Testis (tissue), 2 donors: Measurements from ENCODE around the gene ACOX3.

Experiments
- POLR2A ChIP-seq: fragments of 450-650 bp; IDR thresholded peaks from one replicate; pipeline ENCODE4 v1.6.1; 2017; ENCODE audit warnings: antibody characterized with exemption, mild to moderate bottlenecking, moderate library complexity
- TF ChIP-seq, protein P1 (sequence below), 3 experiments: fragments of 450-650 bp in 2 of 3; fragments of 200-600 bp in 1 of 3; sonication (generic) in 1 of 3; IDR thresholded peaks; one replicate each; pipeline ENCODE4 v1.5.1; 2016 to 2019; ENCODE audit warnings: antibody characterized with exemption in 3 of 3, mild to moderate bottlenecking in 2 of 3, moderate library complexity in 1 of 3

DNA sequence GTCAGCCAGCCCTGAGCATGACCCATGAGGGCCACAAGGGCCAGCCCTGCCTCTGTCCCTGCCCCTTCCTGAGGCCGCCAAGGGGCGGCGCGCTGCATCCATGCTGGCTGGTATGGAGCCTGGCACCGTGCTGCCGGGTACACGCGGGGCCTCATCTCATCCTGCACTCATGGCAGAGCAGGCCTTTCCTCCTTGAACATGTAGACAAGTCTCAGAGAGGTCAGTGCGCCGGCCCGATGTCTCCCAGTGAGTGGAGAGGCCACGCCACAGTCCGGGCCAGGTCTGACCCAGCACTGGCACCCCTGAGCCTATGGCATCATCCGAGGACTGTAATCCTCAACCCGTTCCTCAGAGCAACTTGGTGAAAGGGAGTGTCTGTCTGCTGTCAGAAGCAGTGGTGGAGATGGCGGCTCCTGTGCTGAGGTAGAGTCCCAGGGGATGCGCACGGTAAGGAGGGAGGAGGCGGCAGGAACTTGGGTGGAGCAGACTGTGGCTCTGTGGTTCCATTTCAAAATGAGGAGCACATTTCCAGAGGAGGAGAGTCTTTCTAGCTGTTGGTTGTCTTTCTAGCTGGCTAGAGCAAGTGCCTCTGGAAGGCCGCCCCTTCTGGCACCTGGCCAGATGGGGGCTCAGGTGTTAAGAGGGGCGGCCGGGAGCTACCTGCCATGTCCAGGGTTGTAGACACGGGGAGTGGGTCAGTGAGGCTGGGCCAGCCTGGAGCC, 32.8 kb upstream of the ACOX3 start:
- no peak for TF ChIP-seq POLR2A
- TF ChIP-seq, protein P1, sequence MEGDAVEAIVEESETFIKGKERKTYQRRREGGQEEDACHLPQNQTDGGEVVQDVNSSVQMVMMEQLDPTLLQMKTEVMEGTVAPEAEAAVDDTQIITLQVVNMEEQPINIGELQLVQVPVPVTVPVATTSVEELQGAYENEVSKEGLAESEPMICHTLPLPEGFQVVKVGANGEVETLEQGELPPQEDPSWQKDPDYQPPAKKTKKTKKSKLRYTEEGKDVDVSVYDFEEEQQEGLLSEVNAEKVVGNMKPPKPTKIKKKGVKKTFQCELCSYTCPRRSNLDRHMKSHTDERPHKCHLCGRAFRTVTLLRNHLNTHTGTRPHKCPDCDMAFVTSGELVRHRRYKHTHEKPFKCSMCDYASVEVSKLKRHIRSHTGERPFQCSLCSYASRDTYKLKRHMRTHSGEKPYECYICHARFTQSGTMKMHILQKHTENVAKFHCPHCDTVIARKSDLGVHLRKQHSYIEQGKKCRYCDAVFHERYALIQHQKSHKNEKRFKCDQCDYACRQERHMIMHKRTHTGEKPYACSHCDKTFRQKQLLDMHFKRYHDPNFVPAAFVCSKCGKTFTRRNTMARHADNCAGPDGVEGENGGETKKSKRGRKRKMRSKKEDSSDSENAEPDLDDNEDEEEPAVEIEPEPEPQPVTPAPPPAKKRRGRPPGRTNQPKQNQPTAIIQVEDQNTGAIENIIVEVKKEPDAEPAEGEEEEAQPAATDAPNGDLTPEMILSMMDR (IDR thresholded peaks at IDR 0.05) = no peak
